ENCODE measurements around the gene BUB3.

Gene BUB3

DNA sequence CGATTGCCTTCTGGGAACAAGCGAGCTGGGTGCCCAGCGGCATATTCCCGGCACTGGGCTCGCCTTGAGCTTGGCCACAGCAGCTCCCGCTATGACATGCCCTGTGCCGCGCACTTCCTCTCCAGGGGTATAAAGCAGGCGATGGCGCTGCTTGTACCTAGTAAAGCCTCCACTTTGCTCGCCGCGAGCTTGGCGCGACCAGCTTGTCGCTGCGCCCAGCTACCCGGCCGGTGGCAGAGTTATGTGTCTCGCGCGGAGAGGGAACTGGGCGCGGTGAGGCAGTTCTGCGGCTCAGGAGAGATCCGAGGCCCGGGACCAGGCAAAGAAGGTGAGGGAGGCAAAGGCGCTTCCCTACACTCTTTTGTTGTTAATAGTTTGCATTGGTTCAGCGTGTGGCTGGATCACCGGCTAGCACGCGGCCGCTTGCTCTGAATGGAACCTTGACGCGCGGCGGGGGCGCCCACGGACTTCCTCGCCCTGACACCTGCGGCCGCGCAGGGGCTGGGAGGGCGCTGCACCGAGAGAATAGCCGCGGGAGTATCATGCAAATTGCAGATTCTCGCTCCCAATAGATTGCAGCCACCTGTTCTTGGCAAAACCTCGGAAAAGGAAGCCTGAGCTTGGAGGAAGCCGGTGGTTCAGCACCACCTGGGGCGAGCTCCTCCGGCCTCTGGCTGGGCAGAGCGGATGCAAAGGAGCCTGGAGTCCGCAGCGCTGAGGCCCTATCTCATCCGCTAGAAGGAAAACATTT lies 3.0 kb upstream of the BUB3 start:
- TF ChIP-seq, protein P1, sequence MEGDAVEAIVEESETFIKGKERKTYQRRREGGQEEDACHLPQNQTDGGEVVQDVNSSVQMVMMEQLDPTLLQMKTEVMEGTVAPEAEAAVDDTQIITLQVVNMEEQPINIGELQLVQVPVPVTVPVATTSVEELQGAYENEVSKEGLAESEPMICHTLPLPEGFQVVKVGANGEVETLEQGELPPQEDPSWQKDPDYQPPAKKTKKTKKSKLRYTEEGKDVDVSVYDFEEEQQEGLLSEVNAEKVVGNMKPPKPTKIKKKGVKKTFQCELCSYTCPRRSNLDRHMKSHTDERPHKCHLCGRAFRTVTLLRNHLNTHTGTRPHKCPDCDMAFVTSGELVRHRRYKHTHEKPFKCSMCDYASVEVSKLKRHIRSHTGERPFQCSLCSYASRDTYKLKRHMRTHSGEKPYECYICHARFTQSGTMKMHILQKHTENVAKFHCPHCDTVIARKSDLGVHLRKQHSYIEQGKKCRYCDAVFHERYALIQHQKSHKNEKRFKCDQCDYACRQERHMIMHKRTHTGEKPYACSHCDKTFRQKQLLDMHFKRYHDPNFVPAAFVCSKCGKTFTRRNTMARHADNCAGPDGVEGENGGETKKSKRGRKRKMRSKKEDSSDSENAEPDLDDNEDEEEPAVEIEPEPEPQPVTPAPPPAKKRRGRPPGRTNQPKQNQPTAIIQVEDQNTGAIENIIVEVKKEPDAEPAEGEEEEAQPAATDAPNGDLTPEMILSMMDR (IDR thresholded peaks at IDR 0.05; ENCODE audit: insufficient read depth, low read depth, low read length, missing control alignments): no peak
- H3K4me3 ChIP-seq (ENCODE audit: low read depth, low read length): peak overlapping the region; percentile 41

DNA sequence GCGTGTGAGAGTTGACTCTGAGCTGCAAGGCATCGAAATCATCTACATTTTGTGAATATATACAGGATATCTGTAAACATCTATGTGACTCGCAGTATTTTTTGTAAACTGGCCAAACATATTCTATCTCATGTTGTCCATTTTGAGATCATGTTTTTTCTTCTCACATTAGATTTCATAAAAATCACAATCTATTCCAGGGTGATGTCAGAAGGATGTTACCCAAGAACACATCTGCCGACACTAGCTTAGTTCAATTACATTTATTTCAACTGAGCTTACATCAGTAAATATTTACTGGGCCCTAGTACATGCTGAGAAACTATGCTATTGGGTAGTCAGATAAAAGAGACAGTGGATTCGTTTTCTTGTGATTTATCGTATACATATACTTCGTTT lies 2.5 kb upstream of the BUB3 start:
- peak overlapping the region; percentile 41 for H3K4me3 ChIP-seq (ENCODE audit: low read depth, low read length)
- no peak for DNase-seq (ENCODE audit: low read depth)
- TF ChIP-seq, protein P1 (IDR thresholded peaks at IDR 0.05; ENCODE audit: insufficient read depth, low read depth, low read length, missing control alignments): no peak

More for the DNA sequence above, 3.0 kb upstream of the BUB3 start:
- DNase-seq (ENCODE audit: low read depth): peak; percentile 77

DNA sequence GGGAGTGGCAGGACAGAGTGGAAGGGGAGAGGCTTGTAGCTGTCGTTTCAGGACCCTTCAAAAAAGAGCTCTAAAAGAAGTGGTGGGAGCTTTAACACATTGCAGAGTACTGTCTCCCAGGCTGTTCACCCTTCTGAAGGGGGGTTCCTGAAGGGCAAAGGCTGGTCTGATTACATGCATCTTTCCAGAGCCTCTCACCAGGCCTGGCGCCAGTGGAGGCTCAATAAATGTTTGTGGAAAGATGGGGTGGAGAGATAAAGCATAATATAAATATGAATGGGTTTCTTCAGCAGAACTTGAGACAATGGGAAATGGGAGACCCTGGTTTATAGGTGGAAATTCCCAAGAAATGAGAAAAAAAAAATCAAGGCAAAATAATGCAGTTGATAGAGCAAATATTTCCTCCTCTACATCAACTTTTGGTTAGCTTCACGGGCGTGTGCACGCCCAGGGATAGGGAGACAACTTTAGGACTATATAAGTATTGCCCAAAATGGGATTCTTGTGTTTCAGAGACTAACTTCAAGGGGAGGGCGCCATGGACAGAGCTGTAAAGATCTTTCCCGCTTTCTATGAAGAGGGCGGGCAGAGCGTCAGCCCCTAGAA lies 613 bp upstream of the BUB3 start:
- TF ChIP-seq, protein P1 (IDR thresholded peaks at IDR 0.05; ENCODE audit: insufficient read depth, low read depth, low read length, missing control alignments): no peak
- H3K4me3 ChIP-seq (ENCODE audit: low read depth, low read length): no peak overlapping the region
- no peak for DNase-seq (ENCODE audit: low read depth)

DNA sequence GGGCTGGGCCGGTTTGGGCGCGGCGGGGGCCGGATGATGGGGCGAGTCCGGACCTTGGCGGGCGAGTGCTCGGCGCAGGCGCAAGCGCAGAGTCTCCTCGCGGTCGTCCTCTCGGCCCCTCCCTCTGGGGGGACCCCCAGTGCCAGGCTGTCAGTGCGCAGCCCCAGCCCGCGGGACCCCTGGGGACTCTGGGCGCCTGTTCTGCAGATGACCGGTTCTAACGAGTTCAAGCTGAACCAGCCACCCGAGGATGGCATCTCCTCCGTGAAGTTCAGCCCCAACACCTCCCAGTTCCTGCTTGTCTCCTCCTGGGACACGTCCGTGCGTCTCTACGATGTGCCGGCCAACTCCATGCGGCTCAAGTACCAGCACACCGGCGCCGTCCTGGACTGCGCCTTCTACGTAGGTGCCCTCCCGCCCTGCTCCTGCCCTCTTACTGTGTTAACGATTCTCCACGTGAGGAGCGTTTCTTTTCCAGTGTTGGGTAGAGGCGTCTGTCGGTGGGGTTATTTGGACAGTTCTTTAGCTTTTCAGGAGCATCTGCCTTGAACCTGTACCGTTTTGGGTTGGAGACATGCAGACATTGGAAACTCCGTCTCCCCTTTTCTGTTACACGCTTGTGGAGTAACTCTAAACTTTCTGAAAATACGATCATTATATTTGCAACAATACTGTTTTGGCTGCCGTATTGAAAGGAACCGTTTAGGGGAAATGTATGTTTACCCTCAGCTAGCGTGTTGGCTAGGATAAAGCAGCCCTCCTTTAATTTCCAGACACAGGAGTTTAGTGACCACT lies 706 bp downstream of the BUB3 start:
- peak overlapping the region; percentile 85 for H3K4me3 ChIP-seq (ENCODE audit: low read depth, low read length)
- DNase-seq (ENCODE audit: low read depth): peak; percentile 79
- TF ChIP-seq, protein P1 (IDR thresholded peaks at IDR 0.05; ENCODE audit: insufficient read depth, low read depth, low read length, missing control alignments): no peak

DNA sequence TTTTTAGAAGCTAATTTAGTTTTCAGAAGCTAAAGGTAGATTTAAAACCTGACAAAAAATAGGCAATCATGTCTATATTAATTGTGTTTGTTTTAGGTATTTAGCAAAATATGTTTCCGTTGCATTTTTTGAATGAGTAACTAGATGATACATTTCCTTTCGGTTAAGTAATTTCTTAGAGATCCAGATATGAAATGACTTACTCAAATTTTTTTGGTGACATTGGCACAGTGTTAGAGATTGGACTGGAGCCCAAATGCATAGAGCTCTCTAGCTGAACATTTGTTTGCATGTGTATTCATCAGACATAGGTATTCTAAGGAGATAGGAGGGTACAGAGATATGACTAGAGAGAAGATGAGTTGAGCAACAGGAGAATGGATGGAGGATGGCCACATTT lies 1.9 kb downstream of the BUB3 start:
- peak overlapping the region; percentile 85 for H3K4me3 ChIP-seq (ENCODE audit: low read depth, low read length)
- no peak for DNase-seq (ENCODE audit: low read depth)
- TF ChIP-seq, protein P1 (IDR thresholded peaks at IDR 0.05; ENCODE audit: insufficient read depth, low read depth, low read length, missing control alignments): no peak

DNA sequence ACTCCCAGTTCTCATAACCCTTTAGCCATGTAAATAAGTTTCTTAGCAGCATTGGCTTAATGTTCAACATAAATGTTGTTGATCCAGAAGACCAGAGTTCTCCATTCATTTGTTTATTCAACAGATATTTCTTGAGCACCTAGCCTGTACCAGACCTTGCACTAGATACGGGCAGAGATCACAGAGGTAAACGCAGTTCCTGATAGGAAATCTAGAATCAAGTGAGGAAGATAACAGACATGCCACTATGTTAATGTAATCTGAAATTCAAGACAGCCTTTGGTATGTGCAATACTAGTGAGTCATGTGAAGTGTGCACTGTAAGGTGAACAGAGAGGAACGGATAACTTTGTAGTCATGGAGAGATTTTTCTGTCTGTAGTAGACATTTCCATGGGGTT lies 3.0 kb downstream of the BUB3 start:
- DNase-seq (ENCODE audit: low read depth): no peak
- TF ChIP-seq, protein P1 (IDR thresholded peaks at IDR 0.05; ENCODE audit: insufficient read depth, low read depth, low read length, missing control alignments): no peak
- peak overlapping the region; percentile 85 for H3K4me3 ChIP-seq (ENCODE audit: low read depth, low read length)
